Smooth muscle cell (in vitro differentiated cells): Measurements from ENCODE around the gene CACFD1. TPM values are rescaled to one million over a fixed set of nuclear protein-coding genes. Genes with fewer than 3 reads are reported as not detected.

Experiments used
- DNase-seq: peaks from one replicate; lab custom pipeline; 2025; ENCODE audit not compliant: unreplicated experiment; lab: John Stamatoyannopoulos, UW
- H2AFZ ChIP-seq: fragments of 200-600 bp; sonication (generic); 2 replicates; pipeline ENCODE4 v1.6.0; 2016; ENCODE audit warnings: antibody characterized with exemption, low read depth, mild to moderate bottlenecking
- H3F3A ChIP-seq: fragments of 200-600 bp; sonication (generic); 2 replicates; pipeline ENCODE4 v1.6.0; 2017; ENCODE audit warnings: antibody characterized with exemption, low read depth
- H3K27ac ChIP-seq: fragments of 200-600 bp; sonication (generic); 2 replicates; pipeline ENCODE4 v1.5.1; 2016; ENCODE audit warnings: low read depth, mild to moderate bottlenecking
- H3K27me3 ChIP-seq: fragments of 200-600 bp; sonication (generic); 2 replicates; pipeline ENCODE4 v1.6.1; 2016; ENCODE audit warnings: low read depth, mild to moderate bottlenecking
- H3K36me3 ChIP-seq: fragments of 200-600 bp; sonication (generic); 2 replicates; pipeline ENCODE4 v1.5.1; 2016; ENCODE audit warnings: low read depth
- H3K4me1 ChIP-seq: fragments of 200-600 bp; sonication (generic); 2 replicates; pipeline ENCODE4 v1.5.1; 2016; ENCODE audit warnings: low read depth
- H3K4me2 ChIP-seq: fragments of 200-600 bp; sonication (generic); 2 replicates; pipeline ENCODE4 v1.6.0; 2016; ENCODE audit warnings: mild to moderate bottlenecking
- H3K4me3 ChIP-seq: fragments of 200-600 bp; sonication (generic); 2 replicates; pipeline ENCODE4 v1.5.1; 2016; ENCODE audit warnings: mild to moderate bottlenecking
- H3K79me2 ChIP-seq: fragments of 200-600 bp; sonication (generic); 2 replicates; pipeline ENCODE4 v1.6.0; 2016; ENCODE audit warnings: low read depth, mild to moderate bottlenecking
- H3K9ac ChIP-seq: fragments of 200-600 bp; sonication (generic); 2 replicates; pipeline ENCODE4 v1.6.0; 2016; ENCODE audit warnings: low read depth
- H3K9me3 ChIP-seq: fragments of 200-600 bp; sonication (generic); replicated peaks from 2 replicates; pipeline ENCODE4 v1.5.1; 2016; ENCODE audit warnings: low read depth
- H4K20me1 ChIP-seq: fragments of 200-600 bp; sonication (generic); 2 replicates; pipeline ENCODE4 v1.6.0; 2016; ENCODE audit warnings: low read depth
- WGBS: methylation state at CpG from one replicate; pipeline ENCODE4 v1.1.7; 2016; ENCODE audit warnings: low lambda C conversion rate; 5-methylcytosine and 5-hydroxymethylcytosine counted together
- polyA plus RNA-seq: library from polyadenylated mRNA; unstranded; fragments of >200 nt; fragmentation: Nextera tagmentation; extraction: Ambion mirVana; gene quantifications from 2 replicates; pipeline ENCODE4 v1.2.1, GENCODE V29; 2016
- total RNA-seq: library from RNA; depleted of rRNA; stranded (reverse); fragments of >200 nt; gene quantifications from 2 replicates; pipeline ENCODE4 v1.2.3, GENCODE V29; 2014
- TF ChIP-seq, protein P1 (sequence below): fragments of 200-600 bp; sonication (generic); IDR thresholded peaks from 2 replicates; pipeline ENCODE4 v1.5.1; 2017; ENCODE audit warnings: borderline replicate concordance, mild to moderate bottlenecking, antibody characterized with exemption; ENCODE audit not compliant: insufficient read depth, poor library complexity, severe bottlenecking

CACFD1 gene
- total and polyA plus RNA-seq, 2 experiments from 2014 or later = 5.8 to 27.1 TPM

DNA sequence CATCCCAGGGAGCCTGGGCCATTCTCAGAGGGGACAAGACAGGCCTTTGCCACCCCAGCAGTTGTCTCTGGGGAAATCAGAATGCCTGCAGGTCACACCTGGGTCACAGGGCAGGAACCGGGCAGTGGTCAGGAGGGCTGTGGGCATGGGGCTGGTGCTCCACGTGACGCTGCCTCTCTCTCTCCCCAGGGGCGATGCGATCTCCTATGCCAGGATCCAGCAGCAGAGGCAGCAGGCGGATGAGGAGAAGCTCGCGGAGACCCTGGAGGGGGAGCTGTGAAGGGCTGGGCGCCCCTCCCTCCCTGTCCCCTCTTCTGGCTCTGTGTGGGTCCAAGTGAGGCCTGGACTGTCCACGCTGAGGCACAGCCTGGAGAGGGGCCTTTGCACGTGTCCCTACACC lies 8.6 kb downstream of the CACFD1 start:
- H3K79me2 ChIP-seq = no peaks in the 10 kb centered on the region
- H3K4me3 ChIP-seq = no peak overlapping the region
- no peaks in the 10 kb centered on the region for H3K9me3 ChIP-seq
- H3K4me2 ChIP-seq = no peak overlapping the region
- DNase-seq = no peak
- H3K27ac ChIP-seq = no peak overlapping the region
- H3K4me1 ChIP-seq = no peaks in the 10 kb centered on the region
- H3F3A ChIP-seq = no peaks in the 10 kb centered on the region
- TF ChIP-seq, protein P1, sequence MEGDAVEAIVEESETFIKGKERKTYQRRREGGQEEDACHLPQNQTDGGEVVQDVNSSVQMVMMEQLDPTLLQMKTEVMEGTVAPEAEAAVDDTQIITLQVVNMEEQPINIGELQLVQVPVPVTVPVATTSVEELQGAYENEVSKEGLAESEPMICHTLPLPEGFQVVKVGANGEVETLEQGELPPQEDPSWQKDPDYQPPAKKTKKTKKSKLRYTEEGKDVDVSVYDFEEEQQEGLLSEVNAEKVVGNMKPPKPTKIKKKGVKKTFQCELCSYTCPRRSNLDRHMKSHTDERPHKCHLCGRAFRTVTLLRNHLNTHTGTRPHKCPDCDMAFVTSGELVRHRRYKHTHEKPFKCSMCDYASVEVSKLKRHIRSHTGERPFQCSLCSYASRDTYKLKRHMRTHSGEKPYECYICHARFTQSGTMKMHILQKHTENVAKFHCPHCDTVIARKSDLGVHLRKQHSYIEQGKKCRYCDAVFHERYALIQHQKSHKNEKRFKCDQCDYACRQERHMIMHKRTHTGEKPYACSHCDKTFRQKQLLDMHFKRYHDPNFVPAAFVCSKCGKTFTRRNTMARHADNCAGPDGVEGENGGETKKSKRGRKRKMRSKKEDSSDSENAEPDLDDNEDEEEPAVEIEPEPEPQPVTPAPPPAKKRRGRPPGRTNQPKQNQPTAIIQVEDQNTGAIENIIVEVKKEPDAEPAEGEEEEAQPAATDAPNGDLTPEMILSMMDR = no peak
- H4K20me1 ChIP-seq = peaks cover 17% of the 10 kb centered on the region
- H3K36me3 ChIP-seq = no peaks in the 10 kb centered on the region
- WGBS = 97% methylated on average over 11 of the region's 11 CpGs
- H3K9ac ChIP-seq = no peak overlapping the region
- H2AFZ ChIP-seq = no peak overlapping the region
- no peaks in the 10 kb centered on the region for H3K27me3 ChIP-seq

DNA sequence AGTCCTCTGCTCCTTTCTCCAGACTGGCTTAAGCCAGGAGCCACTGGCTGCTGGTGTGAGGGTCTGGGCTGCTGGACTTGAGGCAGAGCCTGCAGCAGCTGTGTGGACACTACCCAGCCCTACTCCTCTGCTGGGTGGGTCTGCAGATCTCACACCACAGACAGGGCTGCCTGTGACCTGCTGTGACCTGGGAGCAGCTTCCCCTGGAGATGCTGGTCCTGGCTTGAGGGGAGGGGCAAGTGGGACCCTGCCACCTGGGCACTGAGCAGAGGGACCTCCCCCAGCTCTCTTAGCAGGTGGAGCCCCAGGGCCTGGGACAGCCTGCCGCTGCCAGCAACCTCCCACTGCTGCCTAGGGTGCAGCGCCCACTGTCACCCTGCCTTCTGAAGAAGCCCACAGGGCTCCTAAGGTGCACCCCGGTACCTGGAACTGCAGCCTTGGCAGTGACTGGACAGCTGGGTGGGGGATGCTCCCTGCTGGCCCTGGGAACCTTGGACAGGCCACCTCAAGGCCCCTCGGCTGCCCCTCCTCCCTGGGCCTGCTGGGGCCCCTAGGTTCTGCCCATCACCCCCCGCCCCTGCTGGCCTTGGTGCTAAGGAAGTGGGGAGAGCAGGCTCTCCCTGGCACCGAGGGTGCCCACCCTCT lies 9.1 kb downstream of the CACFD1 start:
- no peaks in the 10 kb centered on the region for H3K27me3 ChIP-seq
- no peaks in the 10 kb centered on the region for H3F3A ChIP-seq
- TF ChIP-seq, protein P1 = no peak
- peaks cover 16% of the 10 kb centered on the region for H4K20me1 ChIP-seq
- H3K79me2 ChIP-seq = no peaks in the 10 kb centered on the region
- no peak overlapping the region for H3K27ac ChIP-seq
- H3K4me1 ChIP-seq = no peaks in the 10 kb centered on the region
- no peak overlapping the region for H3K4me2 ChIP-seq
- 89% methylated on average over 6 of the region's 6 CpGs for WGBS
- no peaks in the 10 kb centered on the region for H3K9me3 ChIP-seq
- H3K9ac ChIP-seq = no peak overlapping the region
- no peaks in the 10 kb centered on the region for H3K36me3 ChIP-seq
- no peak overlapping the region for H2AFZ ChIP-seq
- no peak for DNase-seq
- H3K4me3 ChIP-seq = no peak overlapping the region

DNA sequence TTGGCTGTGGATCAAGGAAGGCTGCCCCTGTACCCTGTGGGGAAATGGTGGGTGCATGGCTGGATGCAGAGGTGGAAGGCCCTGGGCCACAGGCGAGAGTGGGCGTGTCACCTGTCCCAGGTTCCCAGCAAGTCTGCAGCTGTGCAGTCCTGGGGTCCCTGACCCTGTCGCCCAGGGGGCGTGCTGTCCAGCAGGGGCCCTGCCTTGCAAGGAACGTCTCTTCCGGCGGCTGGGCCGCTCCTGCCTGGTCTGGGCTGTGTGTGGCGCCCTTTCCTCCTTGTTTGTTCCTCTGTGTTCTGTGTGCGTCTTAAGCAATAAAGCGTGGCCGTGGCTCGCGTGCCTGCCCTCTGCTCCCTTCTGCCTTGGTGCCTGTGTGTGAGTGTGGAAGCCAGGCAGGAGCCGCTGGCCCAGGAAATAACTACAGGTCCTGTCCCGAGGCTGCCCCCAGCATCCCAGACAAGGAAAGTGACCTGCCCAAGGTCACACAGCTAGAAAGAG lies 10.7 kb downstream of the CACFD1 start:
- TF ChIP-seq, protein P1 = no peak
- H3K4me3 ChIP-seq = no peak overlapping the region
- DNase-seq = no peak
- no peaks in the 10 kb centered on the region for H3K79me2 ChIP-seq
- H3K27me3 ChIP-seq = no peaks in the 10 kb centered on the region
- H3K27ac ChIP-seq = no peak overlapping the region
- H3K36me3 ChIP-seq = no peaks in the 10 kb centered on the region
- no peak overlapping the region for H3K4me2 ChIP-seq
- no peak overlapping the region for H2AFZ ChIP-seq
- peaks cover 11% of the 10 kb centered on the region for H4K20me1 ChIP-seq
- 77% methylated on average over 16 of the region's 16 CpGs for WGBS
- H3K4me1 ChIP-seq = no peaks in the 10 kb centered on the region
- H3K9ac ChIP-seq = no peak overlapping the region
- no peaks in the 10 kb centered on the region for H3K9me3 ChIP-seq
- no peaks in the 10 kb centered on the region for H3F3A ChIP-seq

DNA sequence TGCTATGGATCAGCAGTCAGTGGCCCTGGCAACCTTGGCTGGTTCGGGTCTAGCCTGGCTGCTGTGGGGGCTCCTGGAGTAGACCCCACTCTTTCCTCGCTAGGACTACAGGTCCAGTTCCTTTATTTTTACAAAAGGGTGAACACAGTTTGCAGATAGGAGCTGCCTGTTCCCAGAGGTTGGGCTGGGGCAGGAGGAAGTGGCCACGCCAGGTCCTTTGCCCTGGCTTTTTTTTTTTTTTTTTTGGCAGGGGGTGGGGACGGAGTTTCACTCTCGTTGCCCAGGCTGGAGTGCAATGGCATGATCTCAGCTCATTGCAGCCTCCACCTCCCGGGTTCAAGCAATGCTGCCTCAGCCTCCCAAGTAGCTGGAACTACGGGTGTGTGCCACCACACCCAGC lies 11.2 kb downstream of the CACFD1 start:
- H3K27me3 ChIP-seq = no peaks in the 10 kb centered on the region
- no peak for DNase-seq
- no peak overlapping the region for H3K27ac ChIP-seq
- no peaks in the 10 kb centered on the region for H3K36me3 ChIP-seq
- H2AFZ ChIP-seq = no peak overlapping the region
- H3F3A ChIP-seq = no peaks in the 10 kb centered on the region
- 93% methylated on average over 7 of the region's 7 CpGs for WGBS
- H3K4me3 ChIP-seq = no peak overlapping the region
- H4K20me1 ChIP-seq = peaks cover 15% of the 10 kb centered on the region
- H3K4me1 ChIP-seq = no peaks in the 10 kb centered on the region
- H3K9ac ChIP-seq = no peak overlapping the region
- H3K79me2 ChIP-seq = no peaks in the 10 kb centered on the region
- no peak overlapping the region for H3K4me2 ChIP-seq
- no peaks in the 10 kb centered on the region for H3K9me3 ChIP-seq
- TF ChIP-seq, protein P1 = no peak
